Keratinocyte (primary cell): ENCODE results near the gene STAT3.

Experiments used
- EZH2 ChIP-seq: IDR thresholded peaks from one replicate; pipeline ENCODE4 v1.6.1; 2012; ENCODE audit warnings: inconsistent platforms, mild to moderate bottlenecking, low read length, moderate library complexity
- TF ChIP-seq, protein P1 (sequence below), 3 experiments: IDR thresholded peaks in 1 of 3; conservative IDR thresholded peaks in 1 of 3; optimal IDR thresholded peaks in 1 of 3; 2 replicates in 2 of 3; 3 replicates in 1 of 3; pipeline versions ENCODE3 to v1.5.1; 2011; ENCODE audit warnings: low read length in 3 of 3, mild to moderate bottlenecking in 3 of 3, moderate library complexity in 2 of 3, control low read depth in 1 of 3, inconsistent platforms in 1 of 3; ENCODE audit not compliant: insufficient read depth in 2 of 3; ENCODE audit errors: extremely low read depth in 1 of 3

DNA sequence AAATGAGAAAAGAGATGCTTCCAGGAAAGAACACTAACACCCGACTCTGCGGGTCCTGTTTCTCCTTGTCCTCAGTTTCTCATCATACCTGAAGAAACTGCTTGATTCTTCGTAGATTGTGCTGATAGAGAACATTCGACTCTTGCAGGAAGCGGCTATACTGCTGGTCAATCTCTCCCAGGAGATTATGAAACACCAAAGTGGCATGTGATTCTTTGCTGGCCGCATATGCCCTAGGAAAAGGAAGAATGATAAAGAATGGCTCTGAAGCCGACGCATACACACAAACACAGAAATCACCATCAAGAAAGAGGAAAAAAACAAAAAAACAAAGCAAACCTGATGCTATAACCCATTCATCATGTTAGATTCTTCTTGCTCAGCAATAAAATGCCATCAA, 41.8 kb downstream of the STAT3 start:
- TF ChIP-seq, protein P1, sequence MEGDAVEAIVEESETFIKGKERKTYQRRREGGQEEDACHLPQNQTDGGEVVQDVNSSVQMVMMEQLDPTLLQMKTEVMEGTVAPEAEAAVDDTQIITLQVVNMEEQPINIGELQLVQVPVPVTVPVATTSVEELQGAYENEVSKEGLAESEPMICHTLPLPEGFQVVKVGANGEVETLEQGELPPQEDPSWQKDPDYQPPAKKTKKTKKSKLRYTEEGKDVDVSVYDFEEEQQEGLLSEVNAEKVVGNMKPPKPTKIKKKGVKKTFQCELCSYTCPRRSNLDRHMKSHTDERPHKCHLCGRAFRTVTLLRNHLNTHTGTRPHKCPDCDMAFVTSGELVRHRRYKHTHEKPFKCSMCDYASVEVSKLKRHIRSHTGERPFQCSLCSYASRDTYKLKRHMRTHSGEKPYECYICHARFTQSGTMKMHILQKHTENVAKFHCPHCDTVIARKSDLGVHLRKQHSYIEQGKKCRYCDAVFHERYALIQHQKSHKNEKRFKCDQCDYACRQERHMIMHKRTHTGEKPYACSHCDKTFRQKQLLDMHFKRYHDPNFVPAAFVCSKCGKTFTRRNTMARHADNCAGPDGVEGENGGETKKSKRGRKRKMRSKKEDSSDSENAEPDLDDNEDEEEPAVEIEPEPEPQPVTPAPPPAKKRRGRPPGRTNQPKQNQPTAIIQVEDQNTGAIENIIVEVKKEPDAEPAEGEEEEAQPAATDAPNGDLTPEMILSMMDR (optimal IDR thresholded peaks at IDR 0.05 in 1 of 3, IDR thresholded peaks at IDR 0.05 in 1 of 3, conservative IDR thresholded peaks at IDR 0.05 in 1 of 3; ENCODE audit: extremely low read depth in 1 of 3, insufficient read depth in 2 of 3, low read length in 3 of 3) = no peak
- no peak for TF ChIP-seq EZH2
